ENCODE data around the gene AMDHD2. TPM values are rescaled to one million over a fixed set of nuclear protein-coding genes. Genes with fewer than 3 reads are reported as not detected.

AMDHD2 gene
- total and polyA plus RNA-seq, 2 of the 13 experiments (the other 11 are each of a cell fraction or from before 2014, with no cell fraction given): 33.5 to 39.1 TPM

DNA sequence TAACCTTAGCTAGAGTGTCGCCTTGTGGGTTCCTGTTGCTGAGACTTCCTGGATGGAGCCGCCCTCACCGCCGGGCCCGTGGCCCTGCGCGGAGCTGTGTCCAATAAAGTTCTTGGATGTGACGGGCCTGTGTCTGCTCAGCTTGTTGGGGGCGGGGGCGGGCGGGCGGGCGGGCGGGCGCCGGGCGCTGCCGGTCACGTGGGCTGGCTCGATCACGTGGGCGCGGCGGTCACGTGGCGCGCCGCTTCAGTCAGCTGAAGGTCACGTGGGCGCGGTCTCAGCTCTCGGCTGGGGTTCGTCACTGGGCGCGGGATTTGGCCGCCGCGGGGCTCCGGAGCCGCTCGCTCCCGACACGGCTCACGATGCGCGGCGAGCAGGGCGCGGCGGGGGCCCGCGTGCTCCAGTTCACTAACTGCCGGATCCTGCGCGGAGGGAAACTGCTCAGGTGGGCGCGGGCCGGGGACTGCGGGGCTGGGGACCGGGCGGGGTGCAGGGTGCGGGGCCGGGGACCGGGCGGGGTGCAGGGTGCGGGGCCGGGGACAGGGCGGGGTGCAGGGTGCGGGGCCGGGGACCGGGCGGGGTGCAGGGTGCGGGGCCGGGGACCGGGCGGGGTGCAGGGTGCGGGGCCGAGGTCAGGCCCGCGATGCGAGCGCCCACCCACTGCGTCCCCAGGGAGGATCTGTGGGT, at the start of gene AMDHD2 (continued):
- TF ChIP-seq, protein P1, sequence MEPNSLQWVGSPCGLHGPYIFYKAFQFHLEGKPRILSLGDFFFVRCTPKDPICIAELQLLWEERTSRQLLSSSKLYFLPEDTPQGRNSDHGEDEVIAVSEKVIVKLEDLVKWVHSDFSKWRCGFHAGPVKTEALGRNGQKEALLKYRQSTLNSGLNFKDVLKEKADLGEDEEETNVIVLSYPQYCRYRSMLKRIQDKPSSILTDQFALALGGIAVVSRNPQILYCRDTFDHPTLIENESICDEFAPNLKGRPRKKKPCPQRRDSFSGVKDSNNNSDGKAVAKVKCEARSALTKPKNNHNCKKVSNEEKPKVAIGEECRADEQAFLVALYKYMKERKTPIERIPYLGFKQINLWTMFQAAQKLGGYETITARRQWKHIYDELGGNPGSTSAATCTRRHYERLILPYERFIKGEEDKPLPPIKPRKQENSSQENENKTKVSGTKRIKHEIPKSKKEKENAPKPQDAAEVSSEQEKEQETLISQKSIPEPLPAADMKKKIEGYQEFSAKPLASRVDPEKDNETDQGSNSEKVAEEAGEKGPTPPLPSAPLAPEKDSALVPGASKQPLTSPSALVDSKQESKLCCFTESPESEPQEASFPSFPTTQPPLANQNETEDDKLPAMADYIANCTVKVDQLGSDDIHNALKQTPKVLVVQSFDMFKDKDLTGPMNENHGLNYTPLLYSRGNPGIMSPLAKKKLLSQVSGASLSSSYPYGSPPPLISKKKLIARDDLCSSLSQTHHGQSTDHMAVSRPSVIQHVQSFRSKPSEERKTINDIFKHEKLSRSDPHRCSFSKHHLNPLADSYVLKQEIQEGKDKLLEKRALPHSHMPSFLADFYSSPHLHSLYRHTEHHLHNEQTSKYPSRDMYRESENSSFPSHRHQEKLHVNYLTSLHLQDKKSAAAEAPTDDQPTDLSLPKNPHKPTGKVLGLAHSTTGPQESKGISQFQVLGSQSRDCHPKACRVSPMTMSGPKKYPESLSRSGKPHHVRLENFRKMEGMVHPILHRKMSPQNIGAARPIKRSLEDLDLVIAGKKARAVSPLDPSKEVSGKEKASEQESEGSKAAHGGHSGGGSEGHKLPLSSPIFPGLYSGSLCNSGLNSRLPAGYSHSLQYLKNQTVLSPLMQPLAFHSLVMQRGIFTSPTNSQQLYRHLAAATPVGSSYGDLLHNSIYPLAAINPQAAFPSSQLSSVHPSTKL (CRISPR knock-in tag; IDR thresholded peaks at IDR 0.05): 0 out of 2 replicates have a peak, but pooled peaks have one; percentile 36
- no peak for TF ChIP-seq FLYWCH1 (CRISPR knock-in tag; IDR thresholded peaks at IDR 0.05)
- no peak for TF ChIP-seq ZNF567 (CRISPR knock-in tag; IDR thresholded peaks at IDR 0.05; ENCODE audit: borderline replicate concordance)
- no peak for TF ChIP-seq ZNF121 (CRISPR knock-in tag; IDR thresholded peaks at IDR 0.05)
- TF ChIP-seq ZBTB3 (CRISPR knock-in tag; IDR thresholded peaks at IDR 0.05; ENCODE audit: borderline replicate concordance, low read depth): no peak
- TF ChIP-seq JDP2 (CRISPR knock-in tag; IDR thresholded peaks at IDR 0.05; ENCODE audit: borderline replicate concordance): no peak
- peak; percentile 59 for TF ChIP-seq YEATS2 (CRISPR knock-in tag; IDR thresholded peaks at IDR 0.05; ENCODE audit: borderline replicate concordance)
- TF ChIP-seq, protein P2, sequence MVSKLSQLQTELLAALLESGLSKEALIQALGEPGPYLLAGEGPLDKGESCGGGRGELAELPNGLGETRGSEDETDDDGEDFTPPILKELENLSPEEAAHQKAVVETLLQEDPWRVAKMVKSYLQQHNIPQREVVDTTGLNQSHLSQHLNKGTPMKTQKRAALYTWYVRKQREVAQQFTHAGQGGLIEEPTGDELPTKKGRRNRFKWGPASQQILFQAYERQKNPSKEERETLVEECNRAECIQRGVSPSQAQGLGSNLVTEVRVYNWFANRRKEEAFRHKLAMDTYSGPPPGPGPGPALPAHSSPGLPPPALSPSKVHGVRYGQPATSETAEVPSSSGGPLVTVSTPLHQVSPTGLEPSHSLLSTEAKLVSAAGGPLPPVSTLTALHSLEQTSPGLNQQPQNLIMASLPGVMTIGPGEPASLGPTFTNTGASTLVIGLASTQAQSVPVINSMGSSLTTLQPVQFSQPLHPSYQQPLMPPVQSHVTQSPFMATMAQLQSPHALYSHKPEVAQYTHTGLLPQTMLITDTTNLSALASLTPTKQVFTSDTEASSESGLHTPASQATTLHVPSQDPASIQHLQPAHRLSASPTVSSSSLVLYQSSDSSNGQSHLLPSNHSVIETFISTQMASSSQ (IDR thresholded peaks at IDR 0.05; ENCODE audit: low read depth): no peak
- TF ChIP-seq, protein P2 (CRISPR knock-in tag; IDR thresholded peaks at IDR 0.05; ENCODE audit: borderline replicate concordance): no peak
- no peak for TF ChIP-seq TARDBP (CRISPR knock-in tag; IDR thresholded peaks at IDR 0.05)
- TF ChIP-seq ZNF557 (CRISPR knock-in tag; IDR thresholded peaks at IDR 0.05): no peak
- TF ChIP-seq CAMTA2 (CRISPR knock-in tag; IDR thresholded peaks at IDR 0.05; ENCODE audit: borderline replicate concordance): no peak
- TF ChIP-seq ZMAT3 (CRISPR knock-in tag; conservative IDR thresholded peaks at IDR 0.05): no peak
- TF ChIP-seq, protein P3, sequence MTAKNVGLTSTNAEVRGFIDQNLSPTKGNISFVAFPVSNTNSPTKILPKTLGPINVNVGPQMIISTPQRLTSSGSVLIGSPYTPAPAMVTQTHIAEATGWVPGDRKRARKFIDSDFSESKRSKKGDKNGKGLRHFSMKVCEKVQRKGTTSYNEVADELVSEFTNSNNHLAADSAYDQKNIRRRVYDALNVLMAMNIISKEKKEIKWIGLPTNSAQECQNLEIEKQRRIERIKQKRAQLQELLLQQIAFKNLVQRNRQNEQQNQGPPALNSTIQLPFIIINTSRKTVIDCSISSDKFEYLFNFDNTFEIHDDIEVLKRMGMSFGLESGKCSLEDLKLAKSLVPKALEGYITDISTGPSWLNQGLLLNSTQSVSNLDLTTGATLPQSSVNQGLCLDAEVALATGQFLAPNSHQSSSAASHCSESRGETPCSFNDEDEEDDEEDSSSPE (CRISPR knock-in tag; IDR thresholded peaks at IDR 0.05): peak; percentile 72
- no peak for TF ChIP-seq ZNF260 (CRISPR knock-in tag; IDR thresholded peaks at IDR 0.05; ENCODE audit: borderline replicate concordance, low read depth)
- no peak; the same call in 1 of the 2 replicates for TF ChIP-seq KDM5B (CRISPR knock-in tag; IDR thresholded peaks at IDR 0.05; ENCODE audit: borderline replicate concordance)
- TF ChIP-seq, protein P4, sequence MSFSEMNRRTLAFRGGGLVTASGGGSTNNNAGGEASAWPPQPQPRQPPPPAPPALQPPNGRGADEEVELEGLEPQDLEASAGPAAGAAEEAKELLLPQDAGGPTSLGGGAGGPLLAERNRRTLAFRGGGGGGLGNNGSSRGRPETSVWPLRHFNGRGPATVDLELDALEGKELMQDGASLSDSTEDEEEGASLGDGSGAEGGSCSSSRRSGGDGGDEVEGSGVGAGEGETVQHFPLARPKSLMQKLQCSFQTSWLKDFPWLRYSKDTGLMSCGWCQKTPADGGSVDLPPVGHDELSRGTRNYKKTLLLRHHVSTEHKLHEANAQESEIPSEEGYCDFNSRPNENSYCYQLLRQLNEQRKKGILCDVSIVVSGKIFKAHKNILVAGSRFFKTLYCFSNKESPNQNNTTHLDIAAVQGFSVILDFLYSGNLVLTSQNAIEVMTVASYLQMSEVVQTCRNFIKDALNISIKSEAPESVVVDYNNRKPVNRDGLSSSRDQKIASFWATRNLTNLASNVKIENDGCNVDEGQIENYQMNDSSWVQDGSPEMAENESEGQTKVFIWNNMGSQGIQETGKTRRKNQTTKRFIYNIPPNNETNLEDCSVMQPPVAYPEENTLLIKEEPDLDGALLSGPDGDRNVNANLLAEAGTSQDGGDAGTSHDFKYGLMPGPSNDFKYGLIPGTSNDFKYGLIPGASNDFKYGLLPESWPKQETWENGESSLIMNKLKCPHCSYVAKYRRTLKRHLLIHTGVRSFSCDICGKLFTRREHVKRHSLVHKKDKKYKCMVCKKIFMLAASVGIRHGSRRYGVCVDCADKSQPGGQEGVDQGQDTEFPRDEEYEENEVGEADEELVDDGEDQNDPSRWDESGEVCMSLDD (CRISPR knock-in tag; IDR thresholded peaks at IDR 0.05; ENCODE audit: borderline replicate concordance): no peak
